CD4-positive, alpha-beta memory T cell (primary cell): Measurements from ENCODE around the gene ADAMTS15. TPM values are rescaled to one million over a fixed set of nuclear protein-coding genes. Genes with fewer than 3 reads are reported as not detected.
"Not testable (repeated sequence)": the region's sequence is repeated elsewhere in the genome, so short reads cannot be mapped to it uniquely, and the experiment has no call there.

Experiments
- CTCF ChIA-PET: fragments of 350-600 bp; sonication (Branson Sonifier 250); formaldehyde crosslinking; loops from one replicate; lab custom pipeline; 2021; ENCODE audit warnings: inconsistent platforms; ENCODE audit not compliant: partially characterized antibody; lab: Charles Lee
- POLR2A ChIA-PET: fragments of 350-600 bp; sonication (Branson Sonifier 250); formaldehyde crosslinking; loops from one replicate; lab custom pipeline; 2021; ENCODE audit not compliant: partially characterized antibody; lab: Charles Lee
- DNase-seq, 5 donors: peaks; one replicate each; pipeline versions ENCODE4 v3.0.0 to v3.0.0-alpha.2; 2020 to 2022; ENCODE audit warnings: mixed read lengths in 1 of 5
- H3K27ac ChIP-seq: one replicate; pipeline ENCODE4 v1.7.0; 2013; ENCODE audit warnings: low read depth, low read length
- H3K27me3 ChIP-seq: 2 replicates; pipeline ENCODE4 v1.7.0; 2013; ENCODE audit warnings: mild to moderate bottlenecking, low read length, moderate library complexity; ENCODE audit not compliant: insufficient read depth
- H3K36me3 ChIP-seq: 2 replicates; pipeline ENCODE4 v1.7.0; 2013; ENCODE audit warnings: mild to moderate bottlenecking, low read length, moderate library complexity; ENCODE audit not compliant: insufficient read depth
- H3K4me1 ChIP-seq: 2 replicates; pipeline ENCODE4 v1.7.0; 2013; ENCODE audit warnings: mild to moderate bottlenecking, low read length, moderate library complexity; ENCODE audit not compliant: insufficient read depth
- H3K4me3 ChIP-seq, 2 donors: one replicate each; pipeline ENCODE4 v1.7.0; 2013; ENCODE audit warnings: low read length in 2 of 2, mild to moderate bottlenecking in 1 of 2
- H3K9me3 ChIP-seq, 2 donors: one replicate each; pipeline ENCODE4 v1.7.0; 2013; ENCODE audit warnings: low read length in 2 of 2, control low read depth in 1 of 2; ENCODE audit not compliant: control insufficient read depth in 1 of 2
- H3K27ac Mint-ChIP-seq, 7 donors: one replicate each; pipeline ENCODE4 v1.8.0; 2020 to 2021; ENCODE audit warnings: mixed read lengths in 7 of 7, mild to moderate bottlenecking in 6 of 7, inconsistent platforms in 3 of 7, moderate library complexity in 3 of 7
- H3K27me3 Mint-ChIP-seq, 2 donors: one replicate each; pipeline ENCODE4 v1.8.0; 2020 to 2021; ENCODE audit warnings: mixed read lengths in 2 of 2
- H3K36me3 Mint-ChIP-seq, 2 donors: one replicate each; pipeline ENCODE4 v1.8.0; 2020 to 2021; ENCODE audit warnings: mixed read lengths in 2 of 2, inconsistent platforms in 1 of 2, mild to moderate bottlenecking in 1 of 2
- H3K4me1 Mint-ChIP-seq, 4 donors: one replicate each; pipeline ENCODE4 v1.8.0; 2020 to 2021; ENCODE audit warnings: mixed read lengths in 4 of 4, mild to moderate bottlenecking in 1 of 4
- H3K4me3 Mint-ChIP-seq, 8 donors: one replicate each; pipeline ENCODE4 v1.8.0; 2020 to 2021; ENCODE audit warnings: mixed read lengths in 8 of 8, mild to moderate bottlenecking in 7 of 8, moderate library complexity in 6 of 8, inconsistent platforms in 3 of 8
- H3K9me3 Mint-ChIP-seq, 8 donors: one replicate each; pipeline ENCODE4 v1.8.0; 2020 to 2021; ENCODE audit warnings: mixed read lengths in 8 of 8, mild to moderate bottlenecking in 5 of 8, inconsistent platforms in 3 of 8, moderate library complexity in 1 of 8
- intact Hi-C: fragments of 100-400 bp; cut with micrococcal nuclease; formaldehyde crosslinking; loops from one replicate; pipeline ENCODE4 v1.15.1; 2023
- polyA plus RNA-seq, 2 donors: library from polyadenylated mRNA; unstranded; fragments of 300-500 nt; fragmentation: Illumina TruSeq; gene quantifications; one replicate each; pipeline ENCODE4 v1.2.3, GENCODE V29; 2021
- total RNA-seq, 2 experiments: library from RNA; stranded (reverse); gene quantifications; one replicate each; pipeline ENCODE4 v1.2.3, GENCODE V29; 2021

ADAMTS15 gene
- total and polyA plus RNA-seq, 4 experiments from 2014 or later = not detected

- CTCF ChIA-PET = interaction anchor here (1.0 to 9.5 kb wide), 4 partner anchors 225 to 458 kb away, joined by 3 to 182 read pairs (median 5); no protein-coding TSS in a partner anchor
- no peaks in the 10 kb centered on the region for H3K36me3 Mint-ChIP-seq
Observed at GRCh38 chr11:130437848-130438247, 10.6 kb upstream of the ADAMTS15 start.

GRCh38 chr11:130438401-130439159 is 9.9 kb upstream of the ADAMTS15 start:
- DNase-seq, H3K27me3 Mint-ChIP-seq, H3K27me3 ChIP-seq, intact Hi-C loops, H3K36me3 ChIP-seq, H3K9me3 ChIP-seq, POLR2A ChIA-PET, H3K36me3 Mint-ChIP-seq, H3K4me3 ChIP-seq, H3K27ac ChIP-seq, H3K9me3 Mint-ChIP-seq: not testable (repeated sequence)
- Mint-ChIP-seq H3K27ac (peak overlapping the region in 2 of 7 donors; percentile 0 to 18), H3K4me3 (peak overlapping the region in 3 of 8 donors; percentile 1 to 50 (median 20)), H3K4me1 (peaks cover 9 to 18% (median 16%) of the 10 kb centered on the region in 4 donors)
- H3K4me1 ChIP-seq = peaks cover 12% of the 10 kb centered on the region
- CTCF ChIA-PET = interaction anchor here (9.5 kb wide), 1 partner anchor 422 kb away, joined by 182 read pairs; no protein-coding TSS in a partner anchor

More at GRCh38 chr11:130437848-130438247, 10.6 kb upstream of the ADAMTS15 start:
- no peak overlapping the region for H3K27ac ChIP-seq
- Mint-ChIP-seq H3K4me3 (peak overlapping the region in 1 of 8 donors; percentile 1), H3K9me3 (no peaks in the 10 kb centered on the region), H3K27ac (peak overlapping the region in 2 of 7 donors; percentile 6 to 18), H3K4me1 (peaks cover 9 to 18% (median 16%) of the 10 kb centered on the region in 4 donors), H3K27me3 (peaks cover 0 to 3% of the 10 kb centered on the region in 2 donors)
- POLR2A ChIA-PET = no interaction called here
- peaks cover 12% of the 10 kb centered on the region for H3K4me1 ChIP-seq
- H3K4me3 ChIP-seq = no peak overlapping the region
- no peaks in the 10 kb centered on the region for H3K27me3 ChIP-seq
- no peak for DNase-seq
- H3K9me3 ChIP-seq = no peaks in the 10 kb centered on the region
- intact Hi-C loops = no loop called here
- no peaks in the 10 kb centered on the region for H3K36me3 ChIP-seq

GRCh38 chr11:130439160-130439519 is 9.3 kb upstream of the ADAMTS15 start:
- no peaks in the 10 kb centered on the region for H3K36me3 Mint-ChIP-seq
- peaks cover 9 to 18% (median 16%) of the 10 kb centered on the region in 4 donors for H3K4me1 Mint-ChIP-seq
- H3K4me3 Mint-ChIP-seq = peak overlapping the region in 4 of 8 donors; percentile 20 to 50 (median 26)
- no peaks in the 10 kb centered on the region for H3K36me3 ChIP-seq
- H3K27me3 Mint-ChIP-seq = peaks cover 0 to 8% of the 10 kb centered on the region in 2 donors
- POLR2A ChIA-PET = no interaction called here
- DNase-seq = no peak
- CTCF ChIA-PET = interaction anchor here (9.5 kb wide), 1 partner anchor 422 kb away, joined by 182 read pairs; no protein-coding TSS in a partner anchor
- no peak overlapping the region for H3K27ac ChIP-seq
- H3K9me3 ChIP-seq = no peaks in the 10 kb centered on the region
- no peak overlapping the region for H3K4me3 ChIP-seq
- H3K9me3 Mint-ChIP-seq = no peaks in the 10 kb centered on the region
- peak overlapping the region in 3 of 7 donors; percentile 0 to 18 (median 1) for H3K27ac Mint-ChIP-seq
- H3K4me1 ChIP-seq = peaks cover 12% of the 10 kb centered on the region
- H3K27me3 ChIP-seq = no peaks in the 10 kb centered on the region
- intact Hi-C loops = no loop called here

GRCh38 chr11:130439876-130440275 is 8.6 kb upstream of the ADAMTS15 start:
- no peak overlapping the region for H3K27ac Mint-ChIP-seq
- CTCF ChIA-PET = interaction anchor here (0.9 to 5.6 kb wide), 2 partner anchors 8 to 422 kb away, joined by 3 to 36 read pairs; no protein-coding TSS in a partner anchor

GRCh38 chr11:130441719-130442118 is 6.7 kb upstream of the ADAMTS15 start:
- CTCF ChIA-PET = interaction anchor here (0.8 to 5.6 kb wide), 4 partner anchors 10 to 453 kb away, joined by 3 to 36 read pairs (median 6); no protein-coding TSS in a partner anchor
- Mint-ChIP-seq H3K4me3 (no peak overlapping the region), H3K36me3 (no peaks in the 10 kb centered on the region), H3K27me3 (peaks cover 0 to 8% of the 10 kb centered on the region in 2 donors), H3K9me3 (no peaks in the 10 kb centered on the region), H3K4me1 (peaks cover 9 to 18% (median 16%) of the 10 kb centered on the region in 4 donors), H3K27ac (no peak overlapping the region)
- Histone ChIP-seq H3K36me3 (no peaks in the 10 kb centered on the region), H3K27ac (no peak overlapping the region), H3K9me3 (no peaks in the 10 kb centered on the region), H3K4me3 (no peak overlapping the region), H3K27me3 (no peaks in the 10 kb centered on the region), H3K4me1 (peaks cover 12% of the 10 kb centered on the region)
- no peak for DNase-seq
- intact Hi-C loops = no loop called here
- POLR2A ChIA-PET = no interaction called here

More at GRCh38 chr11:130439876-130440275, 8.6 kb upstream of the ADAMTS15 start:
- POLR2A ChIA-PET = no interaction called here
- intact Hi-C loops = no loop called here
- H3K4me1 Mint-ChIP-seq = peaks cover 9 to 18% (median 16%) of the 10 kb centered on the region in 4 donors
- Histone ChIP-seq H3K4me3 (no peak overlapping the region), H3K36me3 (no peaks in the 10 kb centered on the region), H3K9me3 (no peaks in the 10 kb centered on the region), H3K4me1 (peaks cover 12% of the 10 kb centered on the region), H3K27me3 (no peaks in the 10 kb centered on the region), H3K27ac (no peak overlapping the region)
- no peaks in the 10 kb centered on the region for H3K9me3 Mint-ChIP-seq
- peaks cover 0 to 8% of the 10 kb centered on the region in 2 donors for H3K27me3 Mint-ChIP-seq
- H3K36me3 Mint-ChIP-seq = no peaks in the 10 kb centered on the region
- no peak overlapping the region for H3K4me3 Mint-ChIP-seq
- no peak for DNase-seq

GRCh38 chr11:130442737-130443136 is 5.7 kb upstream of the ADAMTS15 start:
- Histone ChIP-seq H3K4me3 (no peak overlapping the region), H3K4me1 (peaks cover 12% of the 10 kb centered on the region), H3K36me3 (no peaks in the 10 kb centered on the region), H3K27ac (no peak overlapping the region), H3K27me3 (no peaks in the 10 kb centered on the region), H3K9me3 (no peaks in the 10 kb centered on the region)
- Mint-ChIP-seq H3K9me3 (no peaks in the 10 kb centered on the region), H3K27me3 (peaks cover 1 to 11% of the 10 kb centered on the region in 2 donors), H3K27ac (no peak overlapping the region), H3K4me3 (no peak overlapping the region), H3K36me3 (no peaks in the 10 kb centered on the region), H3K4me1 (peaks cover 9 to 18% (median 15%) of the 10 kb centered on the region in 4 donors)
- ChIA-PET POLR2A (no interaction called here), CTCF (interaction anchor here (1.1 to 5.6 kb wide), 4 partner anchors 8 to 420 kb away, joined by 4 to 36 read pairs (median 8); no protein-coding TSS in a partner anchor)
- DNase-seq = no peak
- intact Hi-C loops = no loop called here

GRCh38 chr11:130445788-130446187 is 2.7 kb upstream of the ADAMTS15 start:
- no peak overlapping the region for H3K4me3 Mint-ChIP-seq
- Histone ChIP-seq H3K4me1 (peaks cover 3% of the 10 kb centered on the region), H3K4me3 (no peak overlapping the region), H3K27me3 (no peaks in the 10 kb centered on the region), H3K36me3 (no peaks in the 10 kb centered on the region), H3K27ac (no peak overlapping the region), H3K9me3 (no peaks in the 10 kb centered on the region)
- peaks cover 3 to 22% (median 4%) of the 10 kb centered on the region in 4 donors for H3K4me1 Mint-ChIP-seq
- CTCF ChIA-PET = interaction anchor here (1.0 kb wide), 1 partner anchor 14 kb away, joined by 3 read pairs; no protein-coding TSS in a partner anchor
- H3K9me3 Mint-ChIP-seq = no peaks in the 10 kb centered on the region
- POLR2A ChIA-PET = no interaction called here
- no peak for DNase-seq
- intact Hi-C loops = no loop called here
- H3K27ac Mint-ChIP-seq = no peak overlapping the region
- H3K27me3 Mint-ChIP-seq = peaks cover 14 to 22% of the 10 kb centered on the region in 2 donors
- H3K36me3 Mint-ChIP-seq = no peaks in the 10 kb centered on the region
